ENCODE results near the gene RAI1.
A peak's percentile ranks its signal among the peaks of the same experiment; 100 is the strongest.
"Not testable (repeated sequence)": the region's sequence is repeated elsewhere in the genome, so short reads cannot be mapped to it uniquely, and the experiment has no call there.

Gene RAI1

DNA sequence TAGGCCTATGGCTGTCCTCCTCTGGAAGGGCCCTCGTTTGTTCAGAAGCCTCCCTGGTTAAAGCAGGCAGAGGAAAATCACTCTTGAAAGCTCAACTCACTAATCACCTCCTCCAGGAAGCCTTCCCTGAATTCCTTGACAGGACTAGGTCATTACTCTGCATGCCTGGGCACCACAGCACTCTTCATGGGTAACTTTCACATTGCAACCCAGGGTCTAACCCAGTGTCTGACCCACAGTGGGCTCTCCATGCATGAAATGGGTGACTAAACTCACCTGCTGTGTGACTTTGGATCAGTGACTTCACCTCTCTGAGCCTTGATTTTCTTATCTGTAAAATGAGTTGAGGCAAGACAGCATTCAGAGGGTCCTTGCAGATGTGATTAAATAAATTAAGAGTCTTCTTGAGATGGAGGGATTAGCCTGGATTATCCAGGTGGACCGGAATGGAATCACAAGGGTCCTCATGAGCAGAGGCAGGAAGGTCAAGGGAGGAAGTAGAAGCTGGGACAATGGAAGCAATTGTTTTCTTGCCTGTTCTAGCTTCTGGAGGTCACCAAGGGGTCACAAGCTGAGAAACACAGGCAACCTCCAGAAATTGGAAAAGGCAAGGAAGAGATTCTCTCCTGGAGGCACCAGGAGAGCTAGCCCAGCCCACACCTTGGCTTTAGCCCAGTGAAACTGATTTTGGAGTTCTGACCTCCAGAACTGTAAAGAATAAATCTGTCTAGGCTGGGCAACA is 3.8 kb upstream of the RAI1 start:
- in situ Hi-C loops (cut with HindIII; ENCODE audit: low sequenced_read_pairs), result no loop called here
- TF ChIP-seq, protein P1, sequence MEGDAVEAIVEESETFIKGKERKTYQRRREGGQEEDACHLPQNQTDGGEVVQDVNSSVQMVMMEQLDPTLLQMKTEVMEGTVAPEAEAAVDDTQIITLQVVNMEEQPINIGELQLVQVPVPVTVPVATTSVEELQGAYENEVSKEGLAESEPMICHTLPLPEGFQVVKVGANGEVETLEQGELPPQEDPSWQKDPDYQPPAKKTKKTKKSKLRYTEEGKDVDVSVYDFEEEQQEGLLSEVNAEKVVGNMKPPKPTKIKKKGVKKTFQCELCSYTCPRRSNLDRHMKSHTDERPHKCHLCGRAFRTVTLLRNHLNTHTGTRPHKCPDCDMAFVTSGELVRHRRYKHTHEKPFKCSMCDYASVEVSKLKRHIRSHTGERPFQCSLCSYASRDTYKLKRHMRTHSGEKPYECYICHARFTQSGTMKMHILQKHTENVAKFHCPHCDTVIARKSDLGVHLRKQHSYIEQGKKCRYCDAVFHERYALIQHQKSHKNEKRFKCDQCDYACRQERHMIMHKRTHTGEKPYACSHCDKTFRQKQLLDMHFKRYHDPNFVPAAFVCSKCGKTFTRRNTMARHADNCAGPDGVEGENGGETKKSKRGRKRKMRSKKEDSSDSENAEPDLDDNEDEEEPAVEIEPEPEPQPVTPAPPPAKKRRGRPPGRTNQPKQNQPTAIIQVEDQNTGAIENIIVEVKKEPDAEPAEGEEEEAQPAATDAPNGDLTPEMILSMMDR (IDR thresholded peaks at IDR 0.05; ENCODE audit: low read depth, low read length), result no peak
- H3K4me3 ChIP-seq (ENCODE audit: low read depth, low read length), result no peak overlapping the region
- no peak for DNase-seq (ENCODE audit: low read depth, low spot score)

DNA sequence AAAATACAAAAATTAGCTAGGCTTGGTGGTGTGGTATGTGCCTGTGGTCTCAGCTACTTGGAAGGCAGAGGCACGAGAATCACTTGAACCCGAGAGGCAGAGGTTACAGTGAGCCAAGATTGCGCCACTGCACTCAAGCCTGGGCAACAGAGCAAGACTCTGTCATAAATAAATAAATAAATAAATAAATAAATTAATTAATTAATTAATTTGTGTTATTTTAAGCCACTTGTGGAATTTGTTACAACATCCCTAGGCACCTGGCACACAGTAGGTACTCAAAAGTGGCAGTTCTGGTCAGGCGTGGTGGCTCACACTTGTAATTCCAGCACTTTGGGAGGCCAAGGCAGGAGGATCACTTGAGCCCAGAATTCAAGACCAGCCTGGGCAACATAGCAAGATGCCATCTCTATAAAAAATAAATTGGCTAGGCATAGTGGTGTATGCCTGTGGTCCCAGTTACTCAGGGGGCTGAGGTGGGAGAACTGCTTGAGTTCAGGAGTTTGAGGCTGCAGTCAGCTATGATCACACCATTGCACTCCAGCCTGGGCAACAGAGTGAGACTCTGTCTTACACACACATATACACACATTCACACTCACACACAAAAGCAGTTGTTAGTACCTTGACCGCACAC is 3.1 kb upstream of the RAI1 start:
- DNase-seq (ENCODE audit: low read depth, low spot score); H3K4me3 ChIP-seq (ENCODE audit: low read depth, low read length); in situ Hi-C loops (cut with HindIII; ENCODE audit: low sequenced_read_pairs): not testable (repeated sequence)

DNA sequence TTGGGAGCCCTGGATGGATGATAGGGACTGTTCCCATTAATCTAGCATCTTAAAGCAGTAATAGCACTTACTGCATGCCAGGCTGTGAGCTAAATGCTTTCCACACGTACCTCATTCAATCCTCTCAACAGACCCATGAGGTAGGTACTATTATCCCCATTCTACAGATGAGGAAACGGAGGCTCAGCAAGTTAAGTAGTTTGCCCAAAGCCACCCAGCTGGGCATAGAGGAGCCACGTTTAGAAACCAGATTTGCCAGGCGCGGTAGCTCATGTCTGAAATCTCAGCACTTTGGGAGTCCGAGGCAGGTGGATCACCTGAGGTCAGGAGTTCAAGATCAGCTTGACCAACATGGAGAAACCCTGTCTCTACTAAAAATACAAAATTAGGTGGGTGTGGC is 2.0 kb upstream of the RAI1 start:
- in situ Hi-C loops (cut with HindIII; ENCODE audit: low sequenced_read_pairs), result no loop called here
- TF ChIP-seq, protein P1 (IDR thresholded peaks at IDR 0.05; ENCODE audit: low read depth, low read length), result no peak
- H3K4me3 ChIP-seq (ENCODE audit: low read depth, low read length), result no peak overlapping the region
- no peak for DNase-seq (ENCODE audit: low read depth, low spot score)

DNA sequence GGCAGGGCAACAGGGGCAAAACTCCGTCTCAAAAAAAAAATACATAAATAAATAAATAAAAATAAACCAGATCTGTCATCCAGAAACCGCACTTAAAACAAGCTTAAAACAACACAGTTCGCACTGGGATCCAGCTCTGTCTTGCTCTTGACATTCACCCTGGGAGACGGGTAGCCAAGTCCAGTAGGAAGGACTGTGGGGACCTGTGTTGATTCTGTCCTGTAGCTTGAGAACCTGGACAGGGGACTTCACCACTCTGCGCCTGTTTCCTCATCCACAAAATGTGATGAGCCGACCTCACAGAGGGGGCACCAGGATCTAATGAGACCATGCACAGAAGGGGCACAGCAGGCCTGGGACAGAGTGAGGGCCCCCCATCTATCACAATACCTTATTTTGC is 1.5 kb upstream of the RAI1 start:
- in situ Hi-C loops (cut with HindIII; ENCODE audit: low sequenced_read_pairs), result no loop called here
- TF ChIP-seq, protein P1 (IDR thresholded peaks at IDR 0.05; ENCODE audit: low read depth, low read length), result no peak
- DNase-seq (ENCODE audit: low read depth, low spot score), result no peak
- H3K4me3 ChIP-seq (ENCODE audit: low read depth, low read length), result no peak overlapping the region

DNA sequence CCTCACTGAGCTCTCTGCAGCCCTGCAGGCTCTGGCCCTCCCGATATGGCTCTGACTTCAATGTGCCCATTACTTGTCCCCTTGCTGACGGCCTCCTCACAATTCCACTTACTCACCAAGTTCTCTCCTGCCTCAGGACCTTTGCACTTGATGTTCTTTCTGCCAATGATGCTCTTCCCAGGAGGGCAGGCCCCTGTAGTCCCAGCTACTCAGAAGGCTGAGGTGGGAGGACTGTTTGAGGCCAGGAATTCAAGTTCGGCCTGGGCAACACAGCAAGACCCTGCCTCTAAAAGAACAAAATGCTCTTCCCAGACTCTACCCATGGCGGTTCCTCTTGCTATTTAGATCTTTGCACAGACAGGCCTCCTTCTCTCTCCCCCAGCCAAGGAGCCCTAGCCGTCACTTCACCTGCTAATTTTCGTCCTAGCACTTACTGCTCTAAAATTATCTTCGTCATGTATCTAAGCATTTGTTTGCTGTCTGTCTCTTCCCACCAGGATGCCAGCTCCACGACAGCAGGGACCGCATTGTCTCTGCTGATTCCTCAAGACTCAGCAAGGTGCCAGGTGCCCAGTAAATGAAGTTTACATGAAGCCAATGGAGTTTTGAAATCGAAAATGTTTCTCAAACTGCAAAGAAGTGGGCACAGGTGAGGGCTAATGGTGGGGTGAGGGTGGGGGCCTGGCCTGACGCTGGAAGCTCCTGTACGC is 626 bp upstream of the RAI1 start:
- TF ChIP-seq, protein P1 (IDR thresholded peaks at IDR 0.05; ENCODE audit: low read depth, low read length), result no peak
- in situ Hi-C loops (cut with HindIII; ENCODE audit: low sequenced_read_pairs), result no loop called here
- DNase-seq (ENCODE audit: low read depth, low spot score), result no peak
- H3K4me3 ChIP-seq (ENCODE audit: low read depth, low read length), result no peak overlapping the region

DNA sequence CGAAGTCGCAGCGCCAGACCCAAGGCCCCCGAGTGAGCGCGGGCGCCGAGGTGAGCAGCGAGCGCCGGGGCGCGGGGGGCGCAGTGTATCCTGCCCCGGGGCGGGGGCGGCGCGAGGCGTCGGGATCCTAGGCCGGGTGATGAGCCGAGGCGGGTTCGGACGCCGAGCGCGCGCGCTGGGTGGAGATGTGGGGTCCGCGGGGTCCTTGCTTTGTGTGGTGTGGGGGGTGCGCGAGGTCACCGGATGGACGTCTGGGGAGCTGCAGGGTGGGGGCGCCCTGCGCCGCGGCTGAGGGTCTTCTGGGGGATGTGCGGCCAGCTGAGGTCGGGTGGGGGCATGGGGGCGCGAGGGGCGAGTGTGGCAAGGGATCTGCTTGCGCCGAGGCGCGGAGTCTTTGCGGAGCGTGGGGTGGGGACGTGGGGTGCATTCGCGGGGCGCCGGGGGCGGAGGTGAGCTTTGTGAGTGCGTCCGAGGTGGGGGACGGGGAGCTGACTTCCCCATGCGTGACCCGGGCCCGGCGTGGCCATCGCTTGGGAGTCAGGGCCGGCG is 560 bp downstream of the RAI1 start:
- TF ChIP-seq, protein P1 (IDR thresholded peaks at IDR 0.05; ENCODE audit: low read depth, low read length), result no peak
- no peak for DNase-seq (ENCODE audit: low read depth, low spot score)
- H3K4me3 ChIP-seq (ENCODE audit: low read depth, low read length), result peak overlapping the region; percentile 70
- in situ Hi-C loops (cut with HindIII; ENCODE audit: low sequenced_read_pairs), result no loop called here
